Progenitor cell of endocrine pancreas (in vitro differentiated cells): ENCODE data around the gene FIG4. TPM values are rescaled to one million over a fixed set of nuclear protein-coding genes. Genes with fewer than 3 reads are reported as not detected.
A peak's percentile ranks its signal among the peaks of the same experiment; 100 is the strongest.
"Not testable (repeated sequence)": the region's sequence is repeated elsewhere in the genome, so short reads cannot be mapped to it uniquely, and the experiment has no call there.

Experiments
- DNase-seq: peaks from one replicate; pipeline ENCODE4 v3.0.0; 2021; ENCODE audit warnings: low spot score; ENCODE audit not compliant: unreplicated experiment
- H3K27ac Mint-ChIP-seq: 2 replicates; pipeline ENCODE4 v1.8.0; 2021; ENCODE audit warnings: mild to moderate bottlenecking, moderate library complexity, mixed read lengths
- H3K27me3 Mint-ChIP-seq: 2 replicates; pipeline ENCODE4 v1.8.0; 2021; ENCODE audit warnings: mixed read lengths
- H3K36me3 Mint-ChIP-seq: 2 replicates; pipeline ENCODE4 v1.8.0; 2022; ENCODE audit warnings: mixed read lengths; ENCODE audit not compliant: insufficient read depth
- H3K4me1 Mint-ChIP-seq: 2 replicates; pipeline ENCODE4 v1.8.0; 2021; ENCODE audit warnings: low read depth, mixed read lengths
- H3K4me3 Mint-ChIP-seq: 2 replicates; pipeline ENCODE4 v1.8.0; 2021; ENCODE audit warnings: low read depth, mild to moderate bottlenecking, moderate library complexity, mixed read lengths
- H3K9me3 Mint-ChIP-seq: 2 replicates; pipeline ENCODE4 v1.8.0; 2021; ENCODE audit warnings: low read depth, mixed read lengths
- CTCF ChIP-seq: fragments of 200-600 bp; sonication (generic); IDR thresholded peaks from one replicate; pipeline ENCODE4 v1.5.0; 2021; ENCODE audit warnings: antibody characterized with exemption, mild to moderate bottlenecking; ENCODE audit not compliant: unreplicated experiment
- total RNA-seq: library from RNA; stranded (reverse); gene quantifications from 2 replicates; pipeline ENCODE4 v1.2.1, GENCODE V29; 2021

FIG4 gene
- total RNA-seq, 1 donor from 2014 or later, result 30.0 TPM

- H3K4me1 Mint-ChIP-seq, result no peaks in the 10 kb centered on the region
- no peak for TF ChIP-seq CTCF
- no peak for DNase-seq
- H3K27ac Mint-ChIP-seq, result peak overlapping the region; percentile 7
- no peaks in the 10 kb centered on the region for H3K27me3 Mint-ChIP-seq
- no peak overlapping the region for H3K4me3 Mint-ChIP-seq
- H3K9me3 Mint-ChIP-seq, result no peaks in the 10 kb centered on the region
- peaks cover 4% of the 10 kb centered on the region for H3K36me3 Mint-ChIP-seq
These were observed 129.7 kb downstream of the FIG4 start for GRCh38 chr6:109820706-109821350.

GRCh38 chr6:109821428-109821827, 130.3 kb downstream of the FIG4 start:
- no peak overlapping the region for H3K4me3 Mint-ChIP-seq
- no peaks in the 10 kb centered on the region for H3K27me3 Mint-ChIP-seq
- no peak for TF ChIP-seq CTCF

DNA sequence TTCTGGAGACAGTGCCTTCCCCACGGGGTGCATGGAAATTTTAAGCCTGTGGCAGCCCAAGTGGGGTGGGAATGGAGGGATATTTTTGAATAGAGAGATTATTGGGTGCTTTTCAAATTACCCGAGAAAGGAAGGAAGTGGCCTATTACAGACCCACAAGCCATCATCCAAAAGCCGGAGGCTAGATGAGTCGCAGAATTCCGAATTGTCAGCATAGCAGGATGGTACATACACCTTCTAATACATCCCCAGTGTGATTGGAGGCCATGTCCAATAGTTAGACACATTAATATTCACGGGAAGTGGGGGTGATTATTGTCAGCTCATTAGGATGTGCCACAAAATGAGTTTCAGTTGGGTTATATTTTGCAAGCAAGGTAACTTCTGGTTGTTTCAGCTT, 133.0 kb downstream of the FIG4 start:
- Mint-ChIP-seq H3K4me3 (no peak overlapping the region), H3K4me1 (no peaks in the 10 kb centered on the region), H3K27me3 (no peaks in the 10 kb centered on the region), H3K9me3 (no peaks in the 10 kb centered on the region), H3K36me3 (peaks cover 12% of the 10 kb centered on the region), H3K27ac (no peak overlapping the region)
- no peak for TF ChIP-seq CTCF
- DNase-seq, result no peak

More at GRCh38 chr6:109821428-109821827, 130.3 kb downstream of the FIG4 start:
- Mint-ChIP-seq H3K4me1 (no peaks in the 10 kb centered on the region), H3K36me3 (peaks cover 6% of the 10 kb centered on the region), H3K9me3 (no peaks in the 10 kb centered on the region), H3K27ac (no peak overlapping the region)
- DNase-seq, result no peak

DNA sequence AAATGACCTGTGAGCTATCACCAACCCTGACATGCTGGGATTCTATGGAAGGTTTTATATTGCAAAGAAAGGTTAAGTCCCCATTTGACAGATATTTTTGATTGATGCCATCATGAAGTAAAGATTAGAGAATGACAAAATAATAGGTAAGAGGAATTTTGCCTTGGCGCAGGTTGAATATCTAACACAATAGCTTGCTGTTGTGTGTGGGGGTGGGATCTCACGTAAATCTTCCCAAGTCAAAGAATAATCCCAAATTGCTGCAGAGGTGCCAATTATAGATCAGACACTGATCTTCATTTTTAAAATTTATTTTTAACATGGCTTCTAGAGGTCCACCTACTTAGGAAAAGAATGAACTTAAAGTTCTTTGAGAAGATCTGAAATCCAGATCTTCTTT, 135.5 kb downstream of the FIG4 start:
- Mint-ChIP-seq H3K36me3 (peaks cover 30% of the 10 kb centered on the region), H3K27ac (no peak overlapping the region), H3K4me1 (no peaks in the 10 kb centered on the region), H3K27me3 (no peaks in the 10 kb centered on the region), H3K9me3 (peaks cover 17% of the 10 kb centered on the region), H3K4me3 (no peak overlapping the region)
- no peak for TF ChIP-seq CTCF
- DNase-seq, result no peak

DNA sequence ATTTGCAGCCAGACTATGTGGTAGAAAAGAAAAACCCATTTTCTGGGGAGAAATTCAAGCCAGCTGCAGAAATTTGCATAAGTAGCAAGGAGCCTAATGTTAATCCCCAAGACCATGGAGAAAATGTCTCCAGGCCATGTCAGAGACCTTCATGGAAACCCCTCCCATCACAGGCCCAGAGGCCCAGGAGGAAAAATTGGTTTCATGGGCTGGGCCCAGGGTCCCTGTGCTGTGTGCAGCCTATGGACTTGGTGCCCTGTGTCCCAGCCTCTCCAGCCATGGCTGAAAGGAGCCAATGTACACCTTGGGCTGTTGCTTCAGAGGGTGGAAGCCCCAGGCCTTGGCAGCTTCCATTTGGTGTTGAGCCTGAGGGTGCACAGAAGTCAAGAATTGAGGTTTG, 140.3 kb downstream of the FIG4 start:
- DNase-seq, H3K27ac Mint-ChIP-seq, H3K27me3 Mint-ChIP-seq, H3K4me3 Mint-ChIP-seq, H3K4me1 Mint-ChIP-seq: not testable (repeated sequence)
- H3K36me3 Mint-ChIP-seq, result peaks cover 35% of the 10 kb centered on the region
- peaks cover 23% of the 10 kb centered on the region for H3K9me3 Mint-ChIP-seq

DNA sequence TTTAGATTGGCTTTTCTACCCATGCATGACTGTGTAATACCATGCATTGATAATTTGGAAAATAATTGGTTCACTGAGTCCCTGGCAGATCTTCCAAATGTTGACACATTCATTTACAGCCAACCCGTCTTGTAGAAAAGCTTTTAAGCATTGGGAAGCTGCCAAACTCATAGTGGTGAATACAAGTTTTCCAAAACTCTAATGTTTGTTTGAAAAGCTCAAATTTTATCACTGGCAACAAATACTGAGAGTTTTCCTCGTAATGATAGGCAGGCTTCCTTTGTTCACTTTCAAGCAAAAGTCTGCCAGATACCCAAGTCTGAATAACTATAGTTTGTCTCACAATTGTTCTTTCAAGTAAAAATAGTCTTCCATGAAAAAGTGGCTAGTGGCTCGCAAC, 143.0 kb downstream of the FIG4 start:
- H3K27me3 Mint-ChIP-seq, result no peaks in the 10 kb centered on the region
- peaks cover 23% of the 10 kb centered on the region for H3K9me3 Mint-ChIP-seq
- DNase-seq, result no peak
- no peak overlapping the region for H3K27ac Mint-ChIP-seq
- peaks cover 27% of the 10 kb centered on the region for H3K36me3 Mint-ChIP-seq
- no peak for TF ChIP-seq CTCF
- no peaks in the 10 kb centered on the region for H3K4me1 Mint-ChIP-seq
- H3K4me3 Mint-ChIP-seq, result no peak overlapping the region
